ENCODE measurements around the gene FAM76A.

DNA sequence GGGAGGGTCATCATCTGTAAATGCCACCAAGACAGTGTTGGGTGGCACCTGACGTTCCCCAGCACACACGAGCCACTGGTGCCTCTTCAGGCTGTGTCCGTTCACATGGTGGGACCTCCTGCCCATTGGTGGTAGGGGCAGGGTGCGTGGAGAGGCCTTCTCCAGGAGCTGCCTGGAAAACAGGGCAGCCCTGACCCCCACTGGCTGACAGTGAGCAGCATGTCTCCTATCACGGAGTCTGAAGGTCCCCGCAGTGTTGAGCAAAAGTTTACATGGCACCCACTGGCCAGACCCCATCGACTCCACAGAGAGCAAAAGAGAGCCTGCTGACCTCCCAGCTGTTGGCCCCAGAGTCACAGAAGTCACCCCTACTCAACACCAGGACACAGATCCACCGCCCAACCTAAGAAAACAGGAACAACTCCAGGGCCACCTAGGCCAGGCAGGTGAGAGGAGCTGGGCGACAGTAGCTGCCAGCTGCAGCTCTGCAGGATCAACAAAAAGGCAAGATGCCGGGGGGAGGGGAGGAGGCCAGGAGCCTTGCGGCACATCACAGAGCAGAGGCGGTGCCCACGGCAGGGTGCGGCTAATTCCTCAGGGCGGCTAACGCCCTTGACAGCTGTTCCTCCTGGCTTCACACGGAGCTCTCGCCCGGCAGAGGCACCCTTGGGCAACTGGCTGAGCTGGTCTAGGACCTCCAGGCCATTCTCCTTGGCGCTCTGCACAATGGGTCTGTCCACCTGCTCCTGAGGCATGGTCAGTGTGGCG is 39.4 kb upstream of the FAM76A start:
- TF ChIP-seq, protein P1, sequence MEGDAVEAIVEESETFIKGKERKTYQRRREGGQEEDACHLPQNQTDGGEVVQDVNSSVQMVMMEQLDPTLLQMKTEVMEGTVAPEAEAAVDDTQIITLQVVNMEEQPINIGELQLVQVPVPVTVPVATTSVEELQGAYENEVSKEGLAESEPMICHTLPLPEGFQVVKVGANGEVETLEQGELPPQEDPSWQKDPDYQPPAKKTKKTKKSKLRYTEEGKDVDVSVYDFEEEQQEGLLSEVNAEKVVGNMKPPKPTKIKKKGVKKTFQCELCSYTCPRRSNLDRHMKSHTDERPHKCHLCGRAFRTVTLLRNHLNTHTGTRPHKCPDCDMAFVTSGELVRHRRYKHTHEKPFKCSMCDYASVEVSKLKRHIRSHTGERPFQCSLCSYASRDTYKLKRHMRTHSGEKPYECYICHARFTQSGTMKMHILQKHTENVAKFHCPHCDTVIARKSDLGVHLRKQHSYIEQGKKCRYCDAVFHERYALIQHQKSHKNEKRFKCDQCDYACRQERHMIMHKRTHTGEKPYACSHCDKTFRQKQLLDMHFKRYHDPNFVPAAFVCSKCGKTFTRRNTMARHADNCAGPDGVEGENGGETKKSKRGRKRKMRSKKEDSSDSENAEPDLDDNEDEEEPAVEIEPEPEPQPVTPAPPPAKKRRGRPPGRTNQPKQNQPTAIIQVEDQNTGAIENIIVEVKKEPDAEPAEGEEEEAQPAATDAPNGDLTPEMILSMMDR (IDR thresholded peaks at IDR 0.05; ENCODE audit: insufficient read depth, low read depth, low read length), result no peak
- no peak for TF ChIP-seq EZH2 (IDR thresholded peaks at IDR 0.05; ENCODE audit: insufficient read depth, low read length)
